ENCODE results near the gene VSTM2L.

The VSTM2L gene

GRCh38 chr20:37878835-37879599 lies 23.9 kb upstream of the VSTM2L start:
- no peak for ATAC-seq
- TF ChIP-seq TOX (CRISPR knock-in tag; IDR thresholded peaks at IDR 0.05; ENCODE audit: borderline replicate concordance), result no peak
- no peak for TF ChIP-seq PATZ1 (CRISPR knock-in tag; IDR thresholded peaks at IDR 0.05; ENCODE audit: borderline replicate concordance)
- TF ChIP-seq ZNF70 (CRISPR knock-in tag; IDR thresholded peaks at IDR 0.05), result no peak
- no peak for TF ChIP-seq RARB (CRISPR knock-in tag; IDR thresholded peaks at IDR 0.05)
- TF ChIP-seq GLIS3 (CRISPR knock-in tag; IDR thresholded peaks at IDR 0.05), result no peak
- TF ChIP-seq TSHZ2 (CRISPR knock-in tag; IDR thresholded peaks at IDR 0.05), result no peak
- TF ChIP-seq ZFP3 (CRISPR knock-in tag; IDR thresholded peaks at IDR 0.05), result no peak
- TF ChIP-seq PPARA (CRISPR knock-in tag; IDR thresholded peaks at IDR 0.05; ENCODE audit: borderline replicate concordance), result no peak
- no peak for TF ChIP-seq ISL1 (CRISPR knock-in tag; IDR thresholded peaks at IDR 0.05)
- TF ChIP-seq ZFP30 (CRISPR knock-in tag; IDR thresholded peaks at IDR 0.05), result no peak
- TF ChIP-seq CREB5 (CRISPR knock-in tag; IDR thresholded peaks at IDR 0.05; ENCODE audit: low read depth), result no peak
- TF ChIP-seq CSDC2 (CRISPR knock-in tag; IDR thresholded peaks at IDR 0.05), result no peak
- no peak for TF ChIP-seq ESRRG (CRISPR knock-in tag; IDR thresholded peaks at IDR 0.05)

- TF ChIP-seq OSR1 (CRISPR knock-in tag; IDR thresholded peaks at IDR 0.05), result no peak
- TF ChIP-seq ZFP3 (CRISPR knock-in tag; IDR thresholded peaks at IDR 0.05), result no peak
These were observed 23.1 kb upstream of the VSTM2L start for GRCh38 chr20:37879843-37880242.

GRCh38 chr20:37880726-37881591 lies 22.0 kb upstream of the VSTM2L start:
- peak; percentile 43 for ATAC-seq
- no peak for TF ChIP-seq CREB5 (CRISPR knock-in tag; IDR thresholded peaks at IDR 0.05; ENCODE audit: low read depth)
- peak; percentile 87 for TF ChIP-seq TCF4 (CRISPR knock-in tag; IDR thresholded peaks at IDR 0.05; ENCODE audit: borderline replicate concordance)
- no peak for TF ChIP-seq CSRNP3 (CRISPR knock-in tag; IDR thresholded peaks at IDR 0.05)
- no peak for TF ChIP-seq PATZ1 (CRISPR knock-in tag; IDR thresholded peaks at IDR 0.05; ENCODE audit: borderline replicate concordance)
- TF ChIP-seq BACH2 (CRISPR knock-in tag; IDR thresholded peaks at IDR 0.05; ENCODE audit: borderline replicate concordance), result no peak
- no peak for TF ChIP-seq ZFP30 (CRISPR knock-in tag; IDR thresholded peaks at IDR 0.05)
- TF ChIP-seq SNAI2 (CRISPR knock-in tag; IDR thresholded peaks at IDR 0.05), result 0 out of 2 replicates have a peak, but pooled peaks have one; percentile 28
- TF ChIP-seq CSDC2 (CRISPR knock-in tag; IDR thresholded peaks at IDR 0.05), result no peak
- TF ChIP-seq OSR1 (CRISPR knock-in tag; IDR thresholded peaks at IDR 0.05), result no peak
- no peak for TF ChIP-seq GLIS3 (CRISPR knock-in tag; IDR thresholded peaks at IDR 0.05)
- no peak for TF ChIP-seq ZNF565 (CRISPR knock-in tag; conservative IDR thresholded peaks at IDR 0.05; ENCODE audit: low read depth)
- no peak for TF ChIP-seq ZC3H10 (CRISPR knock-in tag; IDR thresholded peaks at IDR 0.05)
- TF ChIP-seq ZFP3 (CRISPR knock-in tag; IDR thresholded peaks at IDR 0.05), result no peak
- no peak for TF ChIP-seq ESRRG (CRISPR knock-in tag; IDR thresholded peaks at IDR 0.05)
- no peak for TF ChIP-seq ARNTL (CRISPR knock-in tag; IDR thresholded peaks at IDR 0.05; ENCODE audit: borderline replicate concordance, low read depth)
- peak; percentile 89 for TF ChIP-seq TSHZ2 (CRISPR knock-in tag; IDR thresholded peaks at IDR 0.05)

More at GRCh38 chr20:37879843-37880242, 23.1 kb upstream of the VSTM2L start:
- ATAC-seq, result no peak
